ENCODE results near the gene LGALSL.
A peak's percentile ranks its signal among the peaks of the same experiment; 100 is the strongest.

Gene LGALSL

GRCh38 chr2:64492272-64492671 lies 38.3 kb downstream of the LGALSL start:
- TF ChIP-seq EP300 (IDR thresholded peaks at IDR 0.05; ENCODE audit: borderline replicate concordance), result no peak
- no peak for TF ChIP-seq YY1 (IDR thresholded peaks at IDR 0.05; ENCODE audit: low read depth)
- no peak for TF ChIP-seq ZBTB7A (IDR thresholded peaks at IDR 0.05; ENCODE audit: low read depth)
- TF ChIP-seq MAX (IDR thresholded peaks at IDR 0.05), result no peak
- no peak for TF ChIP-seq FOXM1 (IDR thresholded peaks at IDR 0.05; ENCODE audit: borderline replicate concordance, low read depth)
- no peak for TF ChIP-seq NFIC (IDR thresholded peaks at IDR 0.05)
- no peak for TF ChIP-seq TEAD4 (IDR thresholded peaks at IDR 0.05)
- TF ChIP-seq REST (IDR thresholded peaks at IDR 0.05; ENCODE audit: low read depth), result no peak
- no peak for TF ChIP-seq CREB1 (IDR thresholded peaks at IDR 0.05; ENCODE audit: low read depth)
- no peak for TF ChIP-seq EGR1 (IDR thresholded peaks at IDR 0.05)
- TF ChIP-seq TAF1 (IDR thresholded peaks at IDR 0.05; ENCODE audit: low read depth), result no peak
- no peak for TF ChIP-seq RAD21 (IDR thresholded peaks at IDR 0.05; ENCODE audit: low read depth)
- no peak for TF ChIP-seq TCF12 (IDR thresholded peaks at IDR 0.05; ENCODE audit: low read depth)
- TF ChIP-seq USF1 (IDR thresholded peaks at IDR 0.05), result no peak
- no peak for TF ChIP-seq CEBPB (IDR thresholded peaks at IDR 0.05)

GRCh38 chr2:64492821-64493220 lies 38.9 kb downstream of the LGALSL start:
- TF ChIP-seq ZBTB7A (IDR thresholded peaks at IDR 0.05; ENCODE audit: low read depth) (no peak), CEBPB (IDR thresholded peaks at IDR 0.05) (no peak), FOXM1 (IDR thresholded peaks at IDR 0.05; ENCODE audit: borderline replicate concordance, low read depth) (no peak), EP300 (IDR thresholded peaks at IDR 0.05; ENCODE audit: borderline replicate concordance) (no peak), MAX (IDR thresholded peaks at IDR 0.05) (no peak), YY1 (IDR thresholded peaks at IDR 0.05; ENCODE audit: low read depth) (no peak)

GRCh38 chr2:64493788-64494187 lies 39.8 kb downstream of the LGALSL start:
- TF ChIP-seq TEAD4 (IDR thresholded peaks at IDR 0.05) (no peak), USF1 (IDR thresholded peaks at IDR 0.05) (peak; percentile 69)

- TF ChIP-seq USF1 (IDR thresholded peaks at IDR 0.05) (no peak), TAF1 (IDR thresholded peaks at IDR 0.05; ENCODE audit: low read depth) (no peak), REST (IDR thresholded peaks at IDR 0.05; ENCODE audit: low read depth) (no peak), CREB1 (IDR thresholded peaks at IDR 0.05; ENCODE audit: low read depth) (no peak), CEBPB (IDR thresholded peaks at IDR 0.05) (no peak), YY1 (IDR thresholded peaks at IDR 0.05; ENCODE audit: low read depth) (no peak), NFIC (IDR thresholded peaks at IDR 0.05) (no peak), EP300 (IDR thresholded peaks at IDR 0.05; ENCODE audit: borderline replicate concordance) (no peak), RAD21 (IDR thresholded peaks at IDR 0.05; ENCODE audit: low read depth) (no peak), MAX (IDR thresholded peaks at IDR 0.05) (no peak), ZBTB7A (IDR thresholded peaks at IDR 0.05; ENCODE audit: low read depth) (no peak)
Measured at GRCh38 chr2:64498438-64498837, 44.5 kb downstream of the LGALSL start.

- TF ChIP-seq YY1 (IDR thresholded peaks at IDR 0.05; ENCODE audit: low read depth) (no peak), TEAD4 (IDR thresholded peaks at IDR 0.05) (no peak), RAD21 (IDR thresholded peaks at IDR 0.05; ENCODE audit: low read depth) (no peak), REST (IDR thresholded peaks at IDR 0.05; ENCODE audit: low read depth) (no peak), CEBPB (IDR thresholded peaks at IDR 0.05) (no peak), TCF12 (IDR thresholded peaks at IDR 0.05; ENCODE audit: low read depth) (no peak), MAX (IDR thresholded peaks at IDR 0.05) (no peak), NFIC (IDR thresholded peaks at IDR 0.05) (no peak), ZBTB7A (IDR thresholded peaks at IDR 0.05; ENCODE audit: low read depth) (no peak), EGR1 (IDR thresholded peaks at IDR 0.05) (no peak), EP300 (IDR thresholded peaks at IDR 0.05; ENCODE audit: borderline replicate concordance) (no peak), USF1 (IDR thresholded peaks at IDR 0.05) (no peak), TAF1 (IDR thresholded peaks at IDR 0.05; ENCODE audit: low read depth) (no peak)
Measured at GRCh38 chr2:64500549-64500948, 46.6 kb downstream of the LGALSL start.

Measured in Ishikawa (cell line).